ENCODE measurements around the gene TMEM147.

DNA sequence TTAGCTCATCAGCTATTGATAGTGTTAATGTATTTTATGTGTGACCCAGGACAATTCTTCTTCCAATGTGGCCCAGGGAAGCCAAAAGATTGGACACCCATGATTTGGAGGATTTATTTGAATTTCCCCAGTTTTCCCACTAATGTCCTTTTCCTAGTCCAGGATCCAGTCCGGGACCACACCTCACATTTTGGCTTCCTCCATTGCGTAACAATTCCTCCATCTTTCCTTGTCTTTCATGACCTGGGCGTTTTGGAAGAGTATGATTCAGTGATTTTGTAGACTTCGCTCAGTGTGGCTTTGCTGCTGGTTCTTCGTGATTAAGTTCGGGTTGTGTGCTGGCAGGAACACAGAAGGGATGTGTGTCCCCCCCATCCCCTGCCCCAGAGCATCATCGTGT is 21.3 kb downstream of the TMEM147 start:
- TF ChIP-seq, protein P1, sequence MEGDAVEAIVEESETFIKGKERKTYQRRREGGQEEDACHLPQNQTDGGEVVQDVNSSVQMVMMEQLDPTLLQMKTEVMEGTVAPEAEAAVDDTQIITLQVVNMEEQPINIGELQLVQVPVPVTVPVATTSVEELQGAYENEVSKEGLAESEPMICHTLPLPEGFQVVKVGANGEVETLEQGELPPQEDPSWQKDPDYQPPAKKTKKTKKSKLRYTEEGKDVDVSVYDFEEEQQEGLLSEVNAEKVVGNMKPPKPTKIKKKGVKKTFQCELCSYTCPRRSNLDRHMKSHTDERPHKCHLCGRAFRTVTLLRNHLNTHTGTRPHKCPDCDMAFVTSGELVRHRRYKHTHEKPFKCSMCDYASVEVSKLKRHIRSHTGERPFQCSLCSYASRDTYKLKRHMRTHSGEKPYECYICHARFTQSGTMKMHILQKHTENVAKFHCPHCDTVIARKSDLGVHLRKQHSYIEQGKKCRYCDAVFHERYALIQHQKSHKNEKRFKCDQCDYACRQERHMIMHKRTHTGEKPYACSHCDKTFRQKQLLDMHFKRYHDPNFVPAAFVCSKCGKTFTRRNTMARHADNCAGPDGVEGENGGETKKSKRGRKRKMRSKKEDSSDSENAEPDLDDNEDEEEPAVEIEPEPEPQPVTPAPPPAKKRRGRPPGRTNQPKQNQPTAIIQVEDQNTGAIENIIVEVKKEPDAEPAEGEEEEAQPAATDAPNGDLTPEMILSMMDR (IDR thresholded peaks at IDR 0.05; ENCODE audit: low read depth, low read length) = no peak
- TF ChIP-seq MYC (IDR thresholded peaks at IDR 0.05; ENCODE audit: low read depth, low read length) = no peak
- TF ChIP-seq, protein P2, sequence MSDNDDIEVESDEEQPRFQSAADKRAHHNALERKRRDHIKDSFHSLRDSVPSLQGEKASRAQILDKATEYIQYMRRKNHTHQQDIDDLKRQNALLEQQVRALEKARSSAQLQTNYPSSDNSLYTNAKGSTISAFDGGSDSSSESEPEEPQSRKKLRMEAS (IDR thresholded peaks at IDR 0.05; ENCODE audit: low read depth, low read length) = no peak
